ENCODE measurements around the gene AGRP. TPM values are rescaled to one million over a fixed set of nuclear protein-coding genes. Genes with fewer than 3 reads are reported as not detected.

Gene AGRP
- total RNA-seq, 2 donors from 2014 or later = not detected

GRCh38 chr16:67457611-67458010 lies 25.7 kb downstream of the AGRP start:
- H3K9me3 Mint-ChIP-seq = no peaks in the 10 kb centered on the region
- Histone ChIP-seq H3K4me3 (ENCODE audit: low read length) (no peak overlapping the region), H3K4me1 (ENCODE audit: control insufficient read depth, insufficient read depth, low read length) (no peaks in the 10 kb centered on the region), H3K36me3 (ENCODE audit: control insufficient read depth, insufficient read depth, low read length) (peaks cover 12% of the 10 kb centered on the region), H3K27me3 (ENCODE audit: control insufficient read depth, insufficient read depth, low read length, poor library complexity, severe bottlenecking) (no peaks in the 10 kb centered on the region), H3K9ac (ENCODE audit: extremely low read depth, low read length, poor library complexity, severe bottlenecking) (no peak overlapping the region), H3K27ac (ENCODE audit: low read depth, low read length) (no peak overlapping the region), H3K9me3 (ENCODE audit: control insufficient read depth, low read length) (no peaks in the 10 kb centered on the region)
- no peaks in the 10 kb centered on the region for H3K27me3 Mint-ChIP-seq (ENCODE audit: insufficient read depth)
- H3K36me3 Mint-ChIP-seq (ENCODE audit: low read depth) = no peaks in the 10 kb centered on the region
- H3K4me1 Mint-ChIP-seq = no peaks in the 10 kb centered on the region
- no peak for DNase-seq
- WGBS, 2 experiments (ENCODE audit: insufficient coverage in 1 of 2, insufficient read length in 1 of 2) = 91 to 97% methylated on average over 4 to 7 of the region's 7 CpGs
- no peak overlapping the region for H3K4me3 Mint-ChIP-seq
- TF ChIP-seq, protein P1, sequence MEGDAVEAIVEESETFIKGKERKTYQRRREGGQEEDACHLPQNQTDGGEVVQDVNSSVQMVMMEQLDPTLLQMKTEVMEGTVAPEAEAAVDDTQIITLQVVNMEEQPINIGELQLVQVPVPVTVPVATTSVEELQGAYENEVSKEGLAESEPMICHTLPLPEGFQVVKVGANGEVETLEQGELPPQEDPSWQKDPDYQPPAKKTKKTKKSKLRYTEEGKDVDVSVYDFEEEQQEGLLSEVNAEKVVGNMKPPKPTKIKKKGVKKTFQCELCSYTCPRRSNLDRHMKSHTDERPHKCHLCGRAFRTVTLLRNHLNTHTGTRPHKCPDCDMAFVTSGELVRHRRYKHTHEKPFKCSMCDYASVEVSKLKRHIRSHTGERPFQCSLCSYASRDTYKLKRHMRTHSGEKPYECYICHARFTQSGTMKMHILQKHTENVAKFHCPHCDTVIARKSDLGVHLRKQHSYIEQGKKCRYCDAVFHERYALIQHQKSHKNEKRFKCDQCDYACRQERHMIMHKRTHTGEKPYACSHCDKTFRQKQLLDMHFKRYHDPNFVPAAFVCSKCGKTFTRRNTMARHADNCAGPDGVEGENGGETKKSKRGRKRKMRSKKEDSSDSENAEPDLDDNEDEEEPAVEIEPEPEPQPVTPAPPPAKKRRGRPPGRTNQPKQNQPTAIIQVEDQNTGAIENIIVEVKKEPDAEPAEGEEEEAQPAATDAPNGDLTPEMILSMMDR (conservative IDR thresholded peaks at IDR 0.05) = no peak
- H3K27ac Mint-ChIP-seq = no peak overlapping the region

GRCh38 chr16:67456391-67457081 lies 26.8 kb downstream of the AGRP start:
- H3K36me3 Mint-ChIP-seq (ENCODE audit: low read depth) = no peaks in the 10 kb centered on the region
- no peaks in the 10 kb centered on the region for H3K9me3 ChIP-seq (ENCODE audit: control insufficient read depth, low read length)
- H3K9ac ChIP-seq (ENCODE audit: extremely low read depth, low read length, poor library complexity, severe bottlenecking) = no peak overlapping the region
- 83 to 90% methylated on average over 4 to 6 of the region's 6 CpGs for WGBS, 2 experiments (ENCODE audit: insufficient coverage in 1 of 2, insufficient read length in 1 of 2)
- no peaks in the 10 kb centered on the region for H3K27me3 Mint-ChIP-seq (ENCODE audit: insufficient read depth)
- no peaks in the 10 kb centered on the region for H3K9me3 Mint-ChIP-seq
- no peak overlapping the region for H3K4me3 ChIP-seq (ENCODE audit: low read length)
- TF ChIP-seq, protein P1 (conservative IDR thresholded peaks at IDR 0.05) = peak; percentile 68
- no peaks in the 10 kb centered on the region for H3K4me1 ChIP-seq (ENCODE audit: control insufficient read depth, insufficient read depth, low read length)
- DNase-seq = peak; percentile 72
- no peaks in the 10 kb centered on the region for H3K27me3 ChIP-seq (ENCODE audit: control insufficient read depth, insufficient read depth, low read length, poor library complexity, severe bottlenecking)
- no peaks in the 10 kb centered on the region for H3K4me1 Mint-ChIP-seq
- H3K36me3 ChIP-seq (ENCODE audit: control insufficient read depth, insufficient read depth, low read length) = peaks cover 12% of the 10 kb centered on the region
- H3K27ac Mint-ChIP-seq = peak overlapping the region; percentile 82
- H3K4me3 Mint-ChIP-seq = no peak overlapping the region
- no peak overlapping the region for H3K27ac ChIP-seq (ENCODE audit: low read depth, low read length)

DNA sequence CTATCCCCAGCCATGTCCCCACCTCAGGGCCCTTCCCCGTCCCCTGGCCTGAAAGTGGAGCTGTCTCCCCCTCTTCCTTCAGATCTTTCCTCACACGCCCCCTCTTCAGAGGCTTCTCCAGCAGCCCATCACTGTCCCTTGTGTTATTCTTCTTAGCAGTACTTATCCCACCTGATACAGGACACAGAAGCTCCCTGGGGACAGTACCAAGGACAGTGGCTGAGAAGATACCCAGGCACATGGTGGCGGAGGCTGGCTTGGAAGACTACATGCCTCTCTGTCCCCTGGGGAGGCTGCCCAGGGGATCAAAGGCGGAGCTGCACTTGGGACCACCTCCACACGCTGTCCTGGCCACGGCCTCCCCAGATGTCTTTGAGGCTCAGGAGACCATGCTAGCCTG lies 28.5 kb downstream of the AGRP start:
- TF ChIP-seq, protein P1 (conservative IDR thresholded peaks at IDR 0.05) = no peak
- no peak for DNase-seq
- no peak overlapping the region for H3K27ac Mint-ChIP-seq

More for the DNA sequence above, 28.5 kb downstream of the AGRP start:
- Histone ChIP-seq H3K27me3 (ENCODE audit: control insufficient read depth, insufficient read depth, low read length, poor library complexity, severe bottlenecking) (no peaks in the 10 kb centered on the region), H3K27ac (ENCODE audit: low read depth, low read length) (no peak overlapping the region), H3K4me3 (ENCODE audit: low read length) (no peak overlapping the region), H3K9me3 (ENCODE audit: control insufficient read depth, low read length) (no peaks in the 10 kb centered on the region), H3K9ac (ENCODE audit: extremely low read depth, low read length, poor library complexity, severe bottlenecking) (no peak overlapping the region), H3K4me1 (ENCODE audit: control insufficient read depth, insufficient read depth, low read length) (no peaks in the 10 kb centered on the region), H3K36me3 (ENCODE audit: control insufficient read depth, insufficient read depth, low read length) (peaks cover 13% of the 10 kb centered on the region)
- WGBS, 2 experiments (ENCODE audit: insufficient coverage in 1 of 2, insufficient read length in 1 of 2) = 81 to 88% methylated on average over 2 to 6 of the region's 6 CpGs
- Mint-ChIP-seq H3K4me3 (no peak overlapping the region), H3K36me3 (ENCODE audit: low read depth) (peaks cover 8% of the 10 kb centered on the region), H3K4me1 (no peaks in the 10 kb centered on the region), H3K9me3 (no peaks in the 10 kb centered on the region), H3K27me3 (ENCODE audit: insufficient read depth) (no peaks in the 10 kb centered on the region)
